HCT116 (cell line): ENCODE measurements around the gene RARB. TPM values are rescaled to one million over a fixed set of nuclear protein-coding genes. Genes with fewer than 3 reads are reported as not detected.

ENCODE experiments used
- ATAC-seq: fragments of 200-7000 bp; cut with Tn5 transposase; 2 replicates; pipeline ENCODE4 v1.9.1; 2020; ENCODE audit warnings: mild to moderate bottlenecking, moderate library complexity
- BruUV-seq: library from RNA; stranded (reverse); fragments of 400-500 nt; replicated peaks from 2 replicates; lab custom pipeline; 2021; lab: Mats Ljungman, UMichigan
- CTCF ChIA-PET: fragments of 300-600 bp; sonication (Branson Sonifier 250); formaldehyde crosslinking; loops from one replicate; lab custom pipeline; 2021; ENCODE audit warnings: antibody characterized with exemption; lab: Charles Lee
- POLR2A ChIA-PET: fragments of 300-600, 350-600 bp; sonication (Branson Sonifier 250); formaldehyde crosslinking; loops from one replicate; lab custom pipeline; 2021; ENCODE audit warnings: antibody characterized with exemption; lab: Charles Lee
- RAD21 ChIA-PET, 2 experiments: fragments of 300-600 bp; sonication (Branson Sonifier 250); formaldehyde crosslinking; loops; one replicate each; lab custom pipeline; 2023; ENCODE audit warnings: low total read pairs in 2 of 2; ENCODE audit not compliant: uncharacterized antibody in 2 of 2, unreplicated experiment in 2 of 2, low non-redundant PET in 1 of 2; lab: Charles Lee
- DNase-seq: peaks from one replicate; pipeline ENCODE4 v3.0.0-alpha.2; 2010; ENCODE audit warnings: low read depth, low spot score
- H2AFZ ChIP-seq: fragments of 200-600 bp; shearing (Covaris generic), sonication (generic); 2 replicates; pipeline ENCODE4 v1.6.1; 2017; ENCODE audit warnings: low read depth, mixed run types, mixed read lengths, antibody characterized with exemption, low read length; ENCODE audit not compliant: poor library complexity, severe bottlenecking
- H3K27ac ChIP-seq: 2 replicates; pipeline ENCODE4 v1.5.1; 2012; ENCODE audit warnings: low read depth, low read length
- H3K27me3 ChIP-seq: fragments of 200-600 bp; sonication (generic); 2 replicates; pipeline ENCODE4 v1.6.1; 2016; ENCODE audit warnings: mixed run types, low read length, mixed read lengths; ENCODE audit not compliant: insufficient read depth
- H3K36me3 ChIP-seq, 2 experiments: fragments of 200-500 bp in 1 of 2; fragments of 200-600 bp in 1 of 2; sonication (Bioruptor generic) in 1 of 2; sonication (generic) in 1 of 2; 2 replicates each; pipeline versions ENCODE4 v1.5.1 to v1.6.1; 2014 to 2016; ENCODE audit warnings: low read length in 2 of 2, inconsistent platforms in 1 of 2, mixed read lengths in 1 of 2, mixed run types in 1 of 2; ENCODE audit not compliant: insufficient read depth in 2 of 2, control insufficient read depth in 1 of 2
- H3K4me1 ChIP-seq, 2 experiments: fragments of 200-600 bp in 1 of 2; sonication (generic) in 1 of 2; 2 replicates each; pipeline versions ENCODE4 v1.5.1 to v1.6.1; 2012 to 2017; ENCODE audit warnings: low read length in 2 of 2, inconsistent platforms in 1 of 2, mild to moderate bottlenecking in 1 of 2, mixed read lengths in 1 of 2, mixed run types in 1 of 2, moderate library complexity in 1 of 2; ENCODE audit not compliant: insufficient read depth in 2 of 2, control insufficient read depth in 1 of 2
- H3K4me2 ChIP-seq: fragments of 200-600 bp; sonication (generic); 2 replicates; pipeline ENCODE4 v1.6.1; 2017; ENCODE audit warnings: mixed run types, low read length, mixed read lengths
- H3K4me3 ChIP-seq, 2 experiments: fragments of 200-600 bp in 1 of 2; sonication (generic) in 1 of 2; replicated peaks in 1 of 2; 2 replicates each; pipeline ENCODE4 v1.5.1; 2011 to 2016; ENCODE audit warnings: low read length in 2 of 2, control low read depth in 1 of 2, low read depth in 1 of 2, mild to moderate bottlenecking in 1 of 2, mixed read lengths in 1 of 2, mixed run types in 1 of 2
- H3K79me2 ChIP-seq: fragments of 200-600 bp; sonication (generic); 2 replicates; pipeline ENCODE4 v1.6.1; 2017; ENCODE audit warnings: mild to moderate bottlenecking, mixed run types, low read length, moderate library complexity, mixed read lengths; ENCODE audit not compliant: insufficient read depth
- H3K9ac ChIP-seq: fragments of 200-600 bp; sonication (generic); 2 replicates; pipeline ENCODE4 v1.6.1; 2016; ENCODE audit warnings: low read length, mixed read lengths
- H3K9me2 ChIP-seq: fragments of 200-600 bp; sonication (generic), shearing (Covaris generic); 2 replicates; pipeline ENCODE4 v1.6.1; 2017; ENCODE audit warnings: mixed run types, mild to moderate bottlenecking, moderate library complexity; ENCODE audit not compliant: insufficient read depth
- H3K9me3 ChIP-seq, 2 experiments: fragments of 200-500 bp in 1 of 2; fragments of 200-600 bp in 1 of 2; sonication (Bioruptor generic) in 1 of 2; sonication (generic) in 1 of 2; 2 replicates each; pipeline ENCODE4 v1.6.1; 2014 to 2017; ENCODE audit warnings: low read length in 2 of 2, mixed read lengths in 2 of 2, inconsistent platforms in 1 of 2, low read depth in 1 of 2, mild to moderate bottlenecking in 1 of 2, mixed run types in 1 of 2, moderate library complexity in 1 of 2; ENCODE audit not compliant: control insufficient read depth in 1 of 2, insufficient read depth in 1 of 2
- H4K20me1 ChIP-seq: fragments of 200-600 bp; sonication (generic), shearing (Covaris generic); 2 replicates; pipeline ENCODE4 v1.6.1; 2017; ENCODE audit warnings: mixed run types, mild to moderate bottlenecking, moderate library complexity; ENCODE audit not compliant: insufficient read depth
- CBX3 ChIP-seq: IDR thresholded peaks from 2 replicates; pipeline ENCODE4 v1.6.1; 2012; ENCODE audit warnings: low read depth
- CEBPB ChIP-seq: IDR thresholded peaks from 2 replicates; pipeline ENCODE4 v1.6.1; 2012; ENCODE audit warnings: low read depth
- EGR1 ChIP-seq: IDR thresholded peaks from 2 replicates; pipeline ENCODE4 v1.6.1; 2012; ENCODE audit warnings: low read depth
- ELF1 ChIP-seq: IDR thresholded peaks from 2 replicates; pipeline ENCODE4 v1.6.1; 2012; ENCODE audit warnings: low read depth, borderline replicate concordance
- EZH2 ChIP-seq: fragments of 200-600 bp; sonication (generic); IDR thresholded peaks from 2 replicates; pipeline ENCODE4 v1.6.1; 2017; ENCODE audit warnings: antibody characterized with exemption, mixed run types
- EZH2phosphoT487 ChIP-seq: fragments of 200-600 bp; IDR thresholded peaks from 2 replicates; pipeline ENCODE4 v1.6.1; 2018; ENCODE audit warnings: antibody characterized with exemption, borderline replicate concordance
- JUND ChIP-seq: IDR thresholded peaks from 2 replicates; pipeline ENCODE4 v1.6.1; 2012
- POLR2AphosphoS5 ChIP-seq: IDR thresholded peaks from 2 replicates; pipeline ENCODE4 v1.6.1; 2011; ENCODE audit warnings: mild to moderate bottlenecking, low read depth, low read length, moderate library complexity
- RAD21 ChIP-seq: IDR thresholded peaks from 2 replicates; pipeline ENCODE4 v1.6.1; 2012; ENCODE audit warnings: low read depth, mild to moderate bottlenecking
- SIN3A ChIP-seq: IDR thresholded peaks from 2 replicates; pipeline ENCODE4 v1.6.1; 2012; ENCODE audit warnings: low read depth
- SP1 ChIP-seq: IDR thresholded peaks from 2 replicates; pipeline ENCODE4 v1.6.1; 2012; ENCODE audit warnings: low read depth
- SRF ChIP-seq: IDR thresholded peaks from 2 replicates; pipeline ENCODE4 v1.6.1; 2012; ENCODE audit warnings: low read depth
- YY1 ChIP-seq: IDR thresholded peaks from 2 replicates; pipeline ENCODE4 v1.6.1; 2011; ENCODE audit warnings: low read length, low read depth, moderate library complexity, mild to moderate bottlenecking; ENCODE audit not compliant: insufficient replicate concordance; ENCODE audit errors: extremely low read depth
- intact Hi-C: fragments of 100-400 bp; cut with micrococcal nuclease; formaldehyde crosslinking; loops from 2 replicates; pipeline ENCODE4 v1.10.0; 2022
- total RNA-seq: library from RNA; stranded (reverse); gene quantifications from one replicate; pipeline ENCODE4 v1.2.1, GENCODE V29; 2021; ENCODE audit not compliant: unreplicated experiment
- TF ChIP-seq, protein P1 (sequence below): IDR thresholded peaks from 2 replicates; pipeline ENCODE4 v1.6.1; 2011; ENCODE audit warnings: mild to moderate bottlenecking, low read length, moderate library complexity; ENCODE audit not compliant: insufficient replicate concordance; ENCODE audit errors: extremely low read depth

RARB gene
- total RNA-seq, 1 experiment from 2014 or later: not detected

DNA sequence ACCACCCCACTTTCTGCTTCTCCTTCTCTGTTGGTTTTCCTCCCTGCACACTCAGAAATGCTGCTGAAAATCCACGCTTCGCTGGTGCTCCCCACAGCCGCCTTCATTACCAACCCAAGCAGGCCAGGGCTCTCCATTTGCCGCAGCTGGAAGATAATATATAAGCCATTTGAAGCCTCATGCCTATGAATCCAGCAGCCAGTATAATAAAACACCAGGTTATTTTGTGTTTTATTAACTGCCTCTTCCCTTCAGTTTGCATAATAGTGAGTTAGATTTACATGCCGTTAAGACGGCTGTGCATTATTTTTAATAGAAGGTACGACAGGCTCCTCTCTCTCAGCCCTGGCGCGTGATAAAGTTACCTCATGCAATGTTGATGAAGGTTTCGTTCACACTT, 150.0 kb downstream of the RARB start:
- Histone ChIP-seq H3K27me3 (0 out of 2 replicates have a peak, but pooled peaks cover 3% of the 10 kb centered on the region), H4K20me1 (no peaks in the 10 kb centered on the region), H3K4me1 (peaks cover 0 to 10% of the 10 kb centered on the region in 2 experiments; a peak in 1 of 4 replicates), H3K9ac (no peak overlapping the region), H3K4me2 (no peak overlapping the region), H3K9me3 (no peaks in the 10 kb centered on the region), H3K36me3 (no peaks in the 10 kb centered on the region), H3K79me2 (no peaks in the 10 kb centered on the region), H3K27ac (no peak overlapping the region), H3K4me3 (no peak overlapping the region), H2AFZ (no peak overlapping the region), H3K9me2 (no peaks in the 10 kb centered on the region)
- ATAC-seq: no peak
- ChIA-PET POLR2A (no interaction called here), CTCF (no interaction called here), RAD21 (no interaction called here)
- DNase-seq: no peak
- intact Hi-C loops: no loop called here
- BruUV-seq: no TSS peak
- TF ChIP-seq POLR2AphosphoS5: no peak

DNA sequence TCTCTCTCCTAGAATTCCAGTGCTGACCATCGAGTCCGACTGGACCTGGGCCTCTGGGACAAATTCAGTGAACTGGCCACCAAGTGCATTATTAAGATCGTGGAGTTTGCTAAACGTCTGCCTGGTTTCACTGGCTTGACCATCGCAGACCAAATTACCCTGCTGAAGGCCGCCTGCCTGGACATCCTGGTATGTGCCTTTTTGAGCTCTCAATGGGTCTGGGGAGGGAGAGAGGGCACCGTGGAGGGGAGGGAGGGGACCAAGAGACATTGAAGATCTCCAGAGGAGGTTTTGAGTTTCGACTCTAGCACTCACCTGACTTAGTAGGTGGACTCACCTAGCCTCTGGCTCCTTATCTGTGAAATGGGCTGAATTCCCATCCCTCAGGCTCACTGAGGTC, 152.5 kb downstream of the RARB start:
- POLR2A ChIA-PET: no interaction called here
- no peaks in the 10 kb centered on the region for H3K9me3 ChIP-seq
- H3K4me3 ChIP-seq: no peak overlapping the region
- H2AFZ ChIP-seq: no peak overlapping the region
- H3K9me2 ChIP-seq: no peaks in the 10 kb centered on the region
- no TSS peak for BruUV-seq
- peaks cover 0 to 10% of the 10 kb centered on the region in 2 experiments; a peak in 1 of 4 replicates for H3K4me1 ChIP-seq
- CTCF ChIA-PET: no interaction called here
- DNase-seq (no peak), ATAC-seq (no peak)
- intact Hi-C loops: no loop called here
- H4K20me1 ChIP-seq: no peaks in the 10 kb centered on the region
- H3K27ac ChIP-seq: no peak overlapping the region
- no peak overlapping the region for H3K4me2 ChIP-seq
- H3K79me2 ChIP-seq: no peaks in the 10 kb centered on the region
- TF ChIP-seq SIN3A (no peak), SRF (no peak), JUND (no peak), CEBPB (no peak), EGR1 (no peak), CBX3 (no peak), SP1 (no peak), YY1 (no peak), EZH2phosphoT487 (no peak), RAD21 (no peak), EZH2 (no peak), POLR2AphosphoS5 (no peak), ELF1 (no peak)
- TF ChIP-seq, protein P1, sequence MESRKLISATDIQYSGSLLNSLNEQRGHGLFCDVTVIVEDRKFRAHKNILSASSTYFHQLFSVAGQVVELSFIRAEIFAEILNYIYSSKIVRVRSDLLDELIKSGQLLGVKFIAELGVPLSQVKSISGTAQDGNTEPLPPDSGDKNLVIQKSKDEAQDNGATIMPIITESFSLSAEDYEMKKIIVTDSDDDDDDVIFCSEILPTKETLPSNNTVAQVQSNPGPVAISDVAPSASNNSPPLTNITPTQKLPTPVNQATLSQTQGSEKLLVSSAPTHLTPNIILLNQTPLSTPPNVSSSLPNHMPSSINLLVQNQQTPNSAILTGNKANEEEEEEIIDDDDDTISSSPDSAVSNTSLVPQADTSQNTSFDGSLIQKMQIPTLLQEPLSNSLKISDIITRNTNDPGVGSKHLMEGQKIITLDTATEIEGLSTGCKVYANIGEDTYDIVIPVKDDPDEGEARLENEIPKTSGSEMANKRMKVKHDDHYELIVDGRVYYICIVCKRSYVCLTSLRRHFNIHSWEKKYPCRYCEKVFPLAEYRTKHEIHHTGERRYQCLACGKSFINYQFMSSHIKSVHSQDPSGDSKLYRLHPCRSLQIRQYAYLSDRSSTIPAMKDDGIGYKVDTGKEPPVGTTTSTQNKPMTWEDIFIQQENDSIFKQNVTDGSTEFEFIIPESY: no peak
- no peaks in the 10 kb centered on the region for H3K36me3 ChIP-seq
- RAD21 ChIA-PET: no interaction called here
- 0 out of 2 replicates have a peak, but pooled peaks cover 3% of the 10 kb centered on the region for H3K27me3 ChIP-seq
- H3K9ac ChIP-seq: no peak overlapping the region
